Measurements from ENCODE around the gene SEMA7A. TPM values are rescaled to one million over a fixed set of nuclear protein-coding genes. Genes with fewer than 3 reads are reported as not detected.

Gene SEMA7A
- total and polyA plus RNA-seq, 9 of the 15 experiments (the other 6 are each of a cell fraction or from before 2014, with no cell fraction given), result 0.04 to 8.2 (median 5.4) TPM; not detected in 1

DNA sequence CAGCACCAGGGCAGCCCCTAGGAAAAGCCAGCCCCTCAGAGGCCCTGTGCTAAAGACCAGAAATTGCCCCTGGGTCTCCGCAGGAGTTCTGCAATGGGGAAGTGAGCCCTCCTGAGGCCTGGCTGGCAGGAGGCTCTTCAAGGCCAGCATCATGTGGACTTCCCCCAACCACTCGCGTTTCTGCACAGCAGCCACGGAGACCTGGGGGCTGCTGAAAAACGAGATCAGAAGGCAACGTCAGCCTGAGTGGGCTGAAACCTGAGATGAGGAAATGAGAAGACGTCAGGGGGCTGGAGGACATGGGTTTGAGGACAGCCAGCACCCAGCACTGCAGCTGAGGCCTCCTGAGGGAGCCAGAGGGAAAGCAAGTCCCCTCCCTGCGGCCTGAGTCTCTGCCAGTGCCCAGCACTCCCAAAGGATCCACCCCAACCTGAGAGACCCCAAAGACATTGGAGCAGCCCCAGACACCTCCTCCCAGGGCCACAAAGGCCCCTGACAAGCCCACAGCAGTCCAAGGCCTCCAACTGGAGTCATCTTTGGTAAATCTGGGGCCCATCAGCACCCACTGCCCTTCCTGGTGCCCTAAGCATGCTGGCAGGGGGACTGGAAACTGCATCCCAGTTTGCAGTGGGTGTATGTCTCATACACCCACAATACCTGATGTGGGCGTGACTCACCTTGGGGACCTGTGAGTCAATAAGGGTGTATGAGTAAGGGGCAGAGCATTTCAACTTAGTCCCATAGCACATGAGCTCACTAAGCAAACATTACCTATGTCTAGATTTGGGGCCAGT lies 37.1 kb downstream of the SEMA7A start:
- peaks cover 50 to 66% of the 10 kb centered on the region in 2 experiments for H3K4me1 ChIP-seq (replicated peaks in 1 of 2; ENCODE audit: control insufficient read depth in 2 of 2, insufficient read depth in 2 of 2, low read length in 2 of 2)
- no peaks in the 10 kb centered on the region for H3K36me3 ChIP-seq (ENCODE audit: control insufficient read depth, insufficient read depth, low read length)
- ATAC-seq (no peak), DNase-seq (ENCODE audit: extremely low read depth in 1 of 4, low spot score in 3 of 4) (no peak), FAIRE-seq (no peak)
- in situ Hi-C loops (cut with MboI), result no loop called here
- no peaks in the 10 kb centered on the region for H3K9me3 ChIP-seq (replicated peaks; ENCODE audit: control insufficient read depth, insufficient read depth, low read depth, low read length)
- no TSS peak for BruUV-seq (replicated peaks)
- 0 out of 3 replicates have a peak overlapping the region, but pooled peaks have one; percentile 22 for H3K27ac ChIP-seq (ENCODE audit: extremely low read depth, low read depth, low read length)
- H3K79me2 ChIP-seq (ENCODE audit: control insufficient read depth, insufficient read depth, low read length), result no peaks in the 10 kb centered on the region
- TF ChIP-seq ARNT (IDR thresholded peaks at IDR 0.05), result no peak
- TF ChIP-seq, protein P1, sequence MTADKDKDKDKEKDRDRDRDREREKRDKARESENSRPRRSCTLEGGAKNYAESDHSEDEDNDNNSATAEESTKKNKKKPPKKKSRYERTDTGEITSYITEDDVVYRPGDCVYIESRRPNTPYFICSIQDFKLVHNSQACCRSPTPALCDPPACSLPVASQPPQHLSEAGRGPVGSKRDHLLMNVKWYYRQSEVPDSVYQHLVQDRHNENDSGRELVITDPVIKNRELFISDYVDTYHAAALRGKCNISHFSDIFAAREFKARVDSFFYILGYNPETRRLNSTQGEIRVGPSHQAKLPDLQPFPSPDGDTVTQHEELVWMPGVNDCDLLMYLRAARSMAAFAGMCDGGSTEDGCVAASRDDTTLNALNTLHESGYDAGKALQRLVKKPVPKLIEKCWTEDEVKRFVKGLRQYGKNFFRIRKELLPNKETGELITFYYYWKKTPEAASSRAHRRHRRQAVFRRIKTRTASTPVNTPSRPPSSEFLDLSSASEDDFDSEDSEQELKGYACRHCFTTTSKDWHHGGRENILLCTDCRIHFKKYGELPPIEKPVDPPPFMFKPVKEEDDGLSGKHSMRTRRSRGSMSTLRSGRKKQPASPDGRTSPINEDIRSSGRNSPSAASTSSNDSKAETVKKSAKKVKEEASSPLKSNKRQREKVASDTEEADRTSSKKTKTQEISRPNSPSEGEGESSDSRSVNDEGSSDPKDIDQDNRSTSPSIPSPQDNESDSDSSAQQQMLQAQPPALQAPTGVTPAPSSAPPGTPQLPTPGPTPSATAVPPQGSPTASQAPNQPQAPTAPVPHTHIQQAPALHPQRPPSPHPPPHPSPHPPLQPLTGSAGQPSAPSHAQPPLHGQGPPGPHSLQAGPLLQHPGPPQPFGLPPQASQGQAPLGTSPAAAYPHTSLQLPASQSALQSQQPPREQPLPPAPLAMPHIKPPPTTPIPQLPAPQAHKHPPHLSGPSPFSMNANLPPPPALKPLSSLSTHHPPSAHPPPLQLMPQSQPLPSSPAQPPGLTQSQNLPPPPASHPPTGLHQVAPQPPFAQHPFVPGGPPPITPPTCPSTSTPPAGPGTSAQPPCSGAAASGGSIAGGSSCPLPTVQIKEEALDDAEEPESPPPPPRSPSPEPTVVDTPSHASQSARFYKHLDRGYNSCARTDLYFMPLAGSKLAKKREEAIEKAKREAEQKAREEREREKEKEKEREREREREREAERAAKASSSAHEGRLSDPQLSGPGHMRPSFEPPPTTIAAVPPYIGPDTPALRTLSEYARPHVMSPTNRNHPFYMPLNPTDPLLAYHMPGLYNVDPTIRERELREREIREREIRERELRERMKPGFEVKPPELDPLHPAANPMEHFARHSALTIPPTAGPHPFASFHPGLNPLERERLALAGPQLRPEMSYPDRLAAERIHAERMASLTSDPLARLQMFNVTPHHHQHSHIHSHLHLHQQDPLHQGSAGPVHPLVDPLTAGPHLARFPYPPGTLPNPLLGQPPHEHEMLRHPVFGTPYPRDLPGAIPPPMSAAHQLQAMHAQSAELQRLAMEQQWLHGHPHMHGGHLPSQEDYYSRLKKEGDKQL (CRISPR knock-in tag; IDR thresholded peaks at IDR 0.05; ENCODE audit: borderline replicate concordance), result no peak
- TF ChIP-seq, protein P2, sequence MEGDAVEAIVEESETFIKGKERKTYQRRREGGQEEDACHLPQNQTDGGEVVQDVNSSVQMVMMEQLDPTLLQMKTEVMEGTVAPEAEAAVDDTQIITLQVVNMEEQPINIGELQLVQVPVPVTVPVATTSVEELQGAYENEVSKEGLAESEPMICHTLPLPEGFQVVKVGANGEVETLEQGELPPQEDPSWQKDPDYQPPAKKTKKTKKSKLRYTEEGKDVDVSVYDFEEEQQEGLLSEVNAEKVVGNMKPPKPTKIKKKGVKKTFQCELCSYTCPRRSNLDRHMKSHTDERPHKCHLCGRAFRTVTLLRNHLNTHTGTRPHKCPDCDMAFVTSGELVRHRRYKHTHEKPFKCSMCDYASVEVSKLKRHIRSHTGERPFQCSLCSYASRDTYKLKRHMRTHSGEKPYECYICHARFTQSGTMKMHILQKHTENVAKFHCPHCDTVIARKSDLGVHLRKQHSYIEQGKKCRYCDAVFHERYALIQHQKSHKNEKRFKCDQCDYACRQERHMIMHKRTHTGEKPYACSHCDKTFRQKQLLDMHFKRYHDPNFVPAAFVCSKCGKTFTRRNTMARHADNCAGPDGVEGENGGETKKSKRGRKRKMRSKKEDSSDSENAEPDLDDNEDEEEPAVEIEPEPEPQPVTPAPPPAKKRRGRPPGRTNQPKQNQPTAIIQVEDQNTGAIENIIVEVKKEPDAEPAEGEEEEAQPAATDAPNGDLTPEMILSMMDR (IDR thresholded peaks at IDR 0.05 in 2 of 3, conservative IDR thresholded peaks at IDR 0.05 in 1 of 3; ENCODE audit: insufficient read depth in 2 of 3, low read depth in 1 of 3, low read length in 3 of 3), result 0 out of 6 replicates have a peak, but pooled peaks of 1 of the 3 experiments have one; percentile 4
- peak; percentile 37; the same call in 1 of the 2 replicates for TF ChIP-seq ZFX (CRISPR knock-in tag; IDR thresholded peaks at IDR 0.05)
- peak; percentile 57 for TF ChIP-seq FOSL1 (tag; conservative IDR thresholded peaks at IDR 0.05)
- no peak for TF ChIP-seq CCNT2 (IDR thresholded peaks at IDR 0.05; ENCODE audit: borderline replicate concordance, extremely low read depth, insufficient read length, low read depth, low read length)
- TF ChIP-seq ERF (CRISPR knock-in tag; IDR thresholded peaks at IDR 0.05), result no peak
- TF ChIP-seq, protein P3, sequence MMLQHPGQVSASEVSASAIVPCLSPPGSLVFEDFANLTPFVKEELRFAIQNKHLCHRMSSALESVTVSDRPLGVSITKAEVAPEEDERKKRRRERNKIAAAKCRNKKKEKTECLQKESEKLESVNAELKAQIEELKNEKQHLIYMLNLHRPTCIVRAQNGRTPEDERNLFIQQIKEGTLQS (IDR thresholded peaks at IDR 0.05), result peak; percentile 46
- TF ChIP-seq, protein P3 (CRISPR knock-in tag; conservative IDR thresholded peaks at IDR 0.05), result no peak
- TF ChIP-seq L3MBTL2 (IDR thresholded peaks at IDR 0.05), result peak; percentile 36; the same call in 1 of the 2 replicates
- TF ChIP-seq SPI1 (IDR thresholded peaks at IDR 0.05; ENCODE audit: borderline replicate concordance, low read depth, low read length), result 0 out of 2 replicates have a peak, but pooled peaks have one; percentile 41
- peak; percentile 76 for TF ChIP-seq EGR1 (conservative IDR thresholded peaks at IDR 0.05)
- H3K27me3 ChIP-seq (ENCODE audit: control insufficient read depth in 2 of 2, insufficient read depth in 2 of 2, low read length in 2 of 2), result no peaks in the 10 kb centered on the region
- H3K9me1 ChIP-seq (ENCODE audit: control insufficient read depth, insufficient read depth, low read length), result no peaks in the 10 kb centered on the region
- CTCF ChIA-PET (ENCODE audit: low intra/inter-chr PET ratio), result no interaction called here
- POLR2A ChIA-PET, result interaction anchor here (0.5 to 2.3 kb wide), 5 partner anchors 8 to 546 kb away, joined by 3 to 9 read pairs (median 4); partner anchors contain the start of gene UBL7
- no peaks in the 10 kb centered on the region for H4K20me1 ChIP-seq (replicated peaks; ENCODE audit: control insufficient read depth, insufficient read depth, low read length)
- intact Hi-C loops (cut with micrococcal nuclease), result no loop called here
- peak overlapping the region in 1 of 2 experiments; percentile 77; a peak in 2 of 4 replicates for H3K9ac ChIP-seq (ENCODE audit: insufficient read depth in 1 of 2, low read depth in 2 of 2, low read length in 2 of 2)
- H3K4me3 ChIP-seq, result no peak overlapping the region
- WGBS (ENCODE audit: insufficient coverage, low coverage, missing lambda C conversion rate), result 42% methylated on average over 9 of the region's 9 CpGs
- H2AFZ ChIP-seq (ENCODE audit: low read depth, low read length), result peak overlapping the region; percentile 72
- no peak overlapping the region for H3K4me2 ChIP-seq (ENCODE audit: insufficient read depth, low read length)

Data from K562 (cell line).